Fibroblast of the conjunctiva (primary cell): ENCODE results near the gene E2F1.

Experiments
- DNase-seq: peaks from one replicate; pipeline ENCODE4 v3.0.0-alpha.2; 2010; ENCODE audit warnings: low read depth

Gene E2F1

GRCh38 chr20:33686100-33686983 is at the start of gene E2F1:
Gene E2F1 (minus strand): TSS chr20:33686385. CDS start chr20:33686264, 121 bp downstream.
- peak; percentile 73 for DNase-seq

- DNase-seq = peak; percentile 55
These were observed 47.7 kb upstream of the E2F1 start for GRCh38 chr20:33733654-33734576.

- peak; percentile 57 for DNase-seq
These were observed 46.2 kb upstream of the E2F1 start for GRCh38 chr20:33732166-33732970.

- no peak for DNase-seq
These were observed 45.5 kb upstream of the E2F1 start, which contains the start of gene ZNF341 for GRCh38 chr20:33731693-33732165. Gene ZNF341 (plus strand): TSS chr20:33731996. CDS start chr20:33732022, 26 bp downstream.

- DNase-seq = no peak
These were observed 44.9 kb upstream of the E2F1 start for GRCh38 chr20:33730946-33731692.

GRCh38 chr20:33729101-33729500 is 42.9 kb upstream of the E2F1 start:
- no peak for DNase-seq

GRCh38 chr20:33728463-33728862 is 42.3 kb upstream of the E2F1 start:
- DNase-seq = no peak

GRCh38 chr20:33727806-33728205 is 41.6 kb upstream of the E2F1 start:
- no peak for DNase-seq

- no peak for DNase-seq
These were observed 40.9 kb upstream of the E2F1 start for GRCh38 chr20:33727115-33727479.

- no peak for DNase-seq
These were observed 39.6 kb upstream of the E2F1 start for GRCh38 chr20:33725607-33726264.

- DNase-seq = no peak
These were observed 38.4 kb upstream of the E2F1 start for GRCh38 chr20:33724439-33725094.

- DNase-seq = no peak
These were observed 35.4 kb upstream of the E2F1 start for GRCh38 chr20:33721391-33722140.

- DNase-seq = peak; percentile 98
These were observed 34.0 kb upstream of the E2F1 start, which contains the start of gene PXMP4 for GRCh38 chr20:33719989-33720709. Gene PXMP4 (minus strand): TSS chr20:33720310. CDS start chr20:33720207, 103 bp downstream.

- DNase-seq = no peak
These were observed 33.2 kb upstream of the E2F1 start for GRCh38 chr20:33719277-33719988.

GRCh38 chr20:33716498-33716897 is 30.3 kb upstream of the E2F1 start:
- no peak for DNase-seq

GRCh38 chr20:33713865-33714367 is 27.7 kb upstream of the E2F1 start:
- DNase-seq = no peak

GRCh38 chr20:33711446-33711738 is 25.2 kb upstream of the E2F1 start:
- no peak for DNase-seq
